HUES48 (cell line): ENCODE results near the gene GHDC.
"Not testable (repeated sequence)": the region's sequence is repeated elsewhere in the genome, so short reads cannot be mapped to it uniquely, and the experiment has no call there.

Experiments used
- H3K27ac ChIP-seq: one replicate; pipeline ENCODE4 v1.7.0; 2013; ENCODE audit warnings: low read depth, low read length, inconsistent platforms
- H3K27me3 ChIP-seq: 2 replicates; pipeline ENCODE4 v1.6.1; 2013; ENCODE audit warnings: mild to moderate bottlenecking, low read length; ENCODE audit not compliant: control insufficient read depth, insufficient read depth
- H3K36me3 ChIP-seq: 2 replicates; pipeline ENCODE4 v1.6.1; 2013; ENCODE audit warnings: low read length; ENCODE audit not compliant: control insufficient read depth, insufficient read depth
- H3K4me1 ChIP-seq: 2 replicates; pipeline ENCODE4 v1.6.1; 2013; ENCODE audit warnings: mild to moderate bottlenecking, low read length; ENCODE audit not compliant: control insufficient read depth, insufficient read depth
- H3K4me3 ChIP-seq: 2 replicates; pipeline ENCODE4 v1.5.1; 2013; ENCODE audit warnings: mild to moderate bottlenecking, low read depth, low read length
- H3K9ac ChIP-seq: 2 replicates; pipeline ENCODE4 v1.6.1; 2013; ENCODE audit warnings: mild to moderate bottlenecking, low read depth, low read length, moderate library complexity
- H3K9me3 ChIP-seq: 2 replicates; pipeline ENCODE4 v1.6.1; 2013; ENCODE audit warnings: low read length; ENCODE audit not compliant: control insufficient read depth, insufficient read depth

Gene GHDC

GRCh38 chr17:42193969-42194899 lies at the start of gene GHDC:
TSS of gene GHDC (minus strand) at chr17:42194494. CDS start at chr17:42193581, 913 bp downstream.
- Histone ChIP-seq H3K27ac (no peak within 1 kb of the TSS), H3K9ac (no peak within 1 kb of the TSS)

GRCh38 chr17:42243493-42243982 lies 49.2 kb upstream of the GHDC start:
- no peak overlapping the region for H3K9ac ChIP-seq
- H3K27me3 ChIP-seq = no peaks in the 10 kb centered on the region
- no peaks in the 10 kb centered on the region for H3K9me3 ChIP-seq
- H3K27ac ChIP-seq = no peak overlapping the region
- H3K4me1 ChIP-seq = no peaks in the 10 kb centered on the region; the same call in 1 of the 2 replicates
- no peak overlapping the region for H3K4me3 ChIP-seq
- H3K36me3 ChIP-seq = no peaks in the 10 kb centered on the region

More at GRCh38 chr17:42193969-42194899, at the start of gene GHDC:
- no peaks in the 10 kb centered on the region for H3K9me3 ChIP-seq
- peak within 1 kb of the TSS; percentile 50 for H3K4me3 ChIP-seq
- H3K36me3 ChIP-seq = peaks cover under 1% of the 10 kb centered on the region; the same call in 1 of the 2 replicates
- H3K4me1 ChIP-seq = peaks cover 3% of the 10 kb centered on the region; the same call in 1 of the 2 replicates
- no peaks in the 10 kb centered on the region for H3K27me3 ChIP-seq

GRCh38 chr17:42241871-42242270 lies 47.6 kb upstream of the GHDC start:
- Histone ChIP-seq H3K9me3 (no peaks in the 10 kb centered on the region), H3K27ac (no peak overlapping the region), H3K4me3 (no peak overlapping the region), H3K9ac (no peak overlapping the region), H3K4me1 (no peaks in the 10 kb centered on the region; the same call in 1 of the 2 replicates), H3K36me3 (no peaks in the 10 kb centered on the region), H3K27me3 (no peaks in the 10 kb centered on the region)

DNA sequence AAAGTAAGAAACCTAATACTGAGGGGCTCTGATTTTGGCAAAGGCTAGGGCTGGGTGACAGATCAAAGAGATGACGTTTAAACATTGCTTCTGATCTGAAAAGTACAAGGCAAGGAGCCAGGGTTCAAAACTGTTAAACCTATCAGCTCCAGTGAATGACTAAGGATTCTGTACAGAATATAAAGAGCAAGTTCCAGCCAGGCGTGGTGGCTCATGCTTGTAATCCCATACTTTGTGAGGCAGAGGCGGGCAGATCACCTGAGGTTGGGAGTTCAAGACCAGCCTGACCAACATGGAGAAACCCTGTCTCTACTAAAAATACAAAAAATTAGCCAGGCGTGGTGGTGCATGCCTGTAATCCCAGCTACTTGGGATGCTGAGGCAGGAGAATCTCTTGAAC lies 46.6 kb upstream of the GHDC start:
- H3K27me3 ChIP-seq, H3K9ac ChIP-seq, H3K36me3 ChIP-seq, H3K9me3 ChIP-seq, H3K4me1 ChIP-seq, H3K27ac ChIP-seq, H3K4me3 ChIP-seq: not testable (repeated sequence)

DNA sequence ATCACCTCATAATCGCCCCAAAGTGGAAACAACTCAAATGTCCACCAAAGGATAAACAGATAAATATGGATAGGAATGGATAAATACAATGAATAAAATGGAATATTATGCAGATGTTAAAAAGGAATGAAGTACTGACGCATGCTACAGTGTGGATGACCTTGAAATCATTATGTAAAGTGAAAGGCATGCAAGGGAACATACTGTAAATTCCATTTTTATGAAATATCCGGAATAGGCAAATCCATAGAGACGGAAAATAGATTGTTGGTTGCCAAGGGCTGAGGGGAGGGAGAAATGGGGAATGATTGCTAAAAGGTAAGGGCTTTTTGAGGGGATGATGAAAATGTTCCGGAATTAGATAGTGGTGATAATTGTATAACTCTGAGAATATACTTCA lies 45.9 kb upstream of the GHDC start:
- Histone ChIP-seq H3K4me3 (no peak overlapping the region), H3K36me3 (no peaks in the 10 kb centered on the region), H3K4me1 (no peaks in the 10 kb centered on the region), H3K27ac (no peak overlapping the region), H3K9me3 (no peaks in the 10 kb centered on the region), H3K9ac (no peak overlapping the region), H3K27me3 (no peaks in the 10 kb centered on the region)

- not testable (repeated sequence) for H3K9me3 ChIP-seq, H3K27me3 ChIP-seq, H3K27ac ChIP-seq, H3K9ac ChIP-seq, H3K4me1 ChIP-seq, H3K36me3 ChIP-seq, H3K4me3 ChIP-seq
Measured at GRCh38 chr17:42239576-42239975, 45.3 kb upstream of the GHDC start.

DNA sequence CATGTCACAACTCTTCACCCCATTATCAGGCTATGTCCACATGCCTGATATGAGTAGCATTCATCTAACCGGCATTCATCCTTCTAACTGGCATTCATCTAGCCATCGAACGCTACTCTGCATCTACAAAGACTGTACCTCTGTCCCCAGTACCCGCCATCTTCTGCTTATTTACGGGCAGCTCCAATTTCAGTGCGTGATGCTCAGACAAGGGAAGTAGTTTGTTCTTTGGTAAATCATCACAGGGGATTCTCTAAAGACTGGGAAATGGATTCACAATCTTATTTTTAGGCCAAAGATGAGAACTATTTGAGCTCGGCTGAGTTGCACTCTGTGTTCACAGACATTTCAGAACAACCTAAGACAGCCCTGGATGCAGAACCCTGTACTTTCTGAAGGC lies 42.5 kb upstream of the GHDC start:
- Histone ChIP-seq H3K27me3 (no peaks in the 10 kb centered on the region), H3K36me3 (no peaks in the 10 kb centered on the region), H3K27ac (no peak overlapping the region), H3K9me3 (no peaks in the 10 kb centered on the region), H3K4me1 (no peaks in the 10 kb centered on the region), H3K4me3 (no peak overlapping the region), H3K9ac (no peak overlapping the region)

- Histone ChIP-seq H3K4me3 (no peak overlapping the region), H3K27ac (no peak overlapping the region), H3K27me3 (no peaks in the 10 kb centered on the region), H3K9ac (no peak overlapping the region), H3K4me1 (no peaks in the 10 kb centered on the region), H3K9me3 (no peaks in the 10 kb centered on the region), H3K36me3 (0 out of 2 replicates have a peak, but pooled peaks cover 2% of the 10 kb centered on the region)
Measured at GRCh38 chr17:42233994-42234393, 39.7 kb upstream of the GHDC start.

- no peak overlapping the region for H3K9ac ChIP-seq
- no peak overlapping the region for H3K4me3 ChIP-seq
- no peak overlapping the region for H3K27ac ChIP-seq
- H3K4me1 ChIP-seq = no peaks in the 10 kb centered on the region
- H3K36me3 ChIP-seq = 0 out of 2 replicates have a peak, but pooled peaks cover 2% of the 10 kb centered on the region
- no peaks in the 10 kb centered on the region for H3K27me3 ChIP-seq
- H3K9me3 ChIP-seq = no peaks in the 10 kb centered on the region
Measured at GRCh38 chr17:42233156-42233555, 38.9 kb upstream of the GHDC start.

- Histone ChIP-seq H3K9ac (no peak overlapping the region), H3K4me1 (no peaks in the 10 kb centered on the region), H3K27me3 (no peaks in the 10 kb centered on the region), H3K27ac (no peak overlapping the region), H3K9me3 (no peaks in the 10 kb centered on the region), H3K4me3 (no peak overlapping the region), H3K36me3 (0 out of 2 replicates have a peak, but pooled peaks cover 5% of the 10 kb centered on the region)
Measured at GRCh38 chr17:42230225-42230624, 35.9 kb upstream of the GHDC start.
